RPMI8226 (cell line): ENCODE measurements around the gene SIVA1.
A peak's percentile ranks its signal among the peaks of the same experiment; 100 is the strongest.

Experiments used
- DNase-seq: peaks from one replicate; pipeline ENCODE4 v3.0.0-alpha.2; 2015

The SIVA1 gene

GRCh38 chr14:104798300-104799243 lies 45.6 kb downstream of the SIVA1 start:
- no peak for DNase-seq

- no peak for DNase-seq
These were observed 46.5 kb downstream of the SIVA1 start for GRCh38 chr14:104799244-104800014.

GRCh38 chr14:104800015-104800770 lies 47.2 kb downstream of the SIVA1 start:
- peak; percentile 82 for DNase-seq

GRCh38 chr14:104800771-104801519 lies 48.0 kb downstream of the SIVA1 start, which contains the start of gene ZBTB42:
TSS of gene ZBTB42 (plus strand) at chr14:104801101. CDS start at chr14:104801198, 97 bp downstream.
- DNase-seq = peak; percentile 77

DNA sequence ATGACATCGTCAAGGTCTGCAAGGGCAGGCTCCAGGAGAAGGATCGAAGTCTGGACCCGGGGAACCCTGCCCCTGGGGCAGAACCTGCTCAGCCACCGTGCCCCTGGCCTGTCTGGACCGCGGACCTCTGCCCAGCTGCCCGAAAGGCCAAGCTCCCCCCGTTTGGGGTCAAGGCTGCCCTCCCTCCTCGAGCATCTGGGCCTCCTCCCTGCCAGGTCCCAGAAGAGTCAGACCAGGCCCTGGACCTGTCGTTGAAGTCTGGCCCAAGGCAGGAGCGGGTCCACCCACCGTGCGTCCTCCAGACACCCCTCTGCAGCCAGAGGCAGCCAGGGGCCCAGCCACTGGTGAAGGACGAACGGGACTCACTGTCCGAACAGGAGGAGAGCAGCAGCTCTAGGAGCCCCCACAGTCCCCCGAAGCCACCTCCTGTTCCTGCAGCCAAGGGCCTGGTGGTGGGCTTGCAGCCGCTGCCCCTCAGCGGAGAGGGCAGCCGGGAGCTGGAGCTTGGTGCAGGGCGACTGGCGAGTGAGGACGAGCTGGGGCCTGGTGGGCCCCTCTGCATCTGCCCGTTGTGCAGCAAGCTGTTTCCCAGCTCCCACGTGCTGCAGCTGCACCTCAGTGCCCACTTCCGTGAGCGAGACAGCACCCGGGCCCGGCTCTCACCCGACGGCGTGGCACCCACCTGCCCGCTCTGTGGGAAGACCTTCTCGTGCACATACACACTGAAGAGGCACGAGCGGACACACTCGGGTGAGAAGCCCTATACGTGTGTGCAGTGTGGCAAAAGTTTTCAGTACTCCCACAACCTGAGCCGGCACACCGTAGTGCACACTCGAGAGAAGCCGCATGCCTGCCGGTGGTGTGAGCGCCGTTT lies 48.8 kb downstream of the SIVA1 start:
- no peak for DNase-seq

- DNase-seq = no peak
These were observed 49.6 kb downstream of the SIVA1 start for GRCh38 chr14:104802394-104803184.

- no peak for DNase-seq
These were observed 50.4 kb downstream of the SIVA1 start for GRCh38 chr14:104803280-104803911.

DNA sequence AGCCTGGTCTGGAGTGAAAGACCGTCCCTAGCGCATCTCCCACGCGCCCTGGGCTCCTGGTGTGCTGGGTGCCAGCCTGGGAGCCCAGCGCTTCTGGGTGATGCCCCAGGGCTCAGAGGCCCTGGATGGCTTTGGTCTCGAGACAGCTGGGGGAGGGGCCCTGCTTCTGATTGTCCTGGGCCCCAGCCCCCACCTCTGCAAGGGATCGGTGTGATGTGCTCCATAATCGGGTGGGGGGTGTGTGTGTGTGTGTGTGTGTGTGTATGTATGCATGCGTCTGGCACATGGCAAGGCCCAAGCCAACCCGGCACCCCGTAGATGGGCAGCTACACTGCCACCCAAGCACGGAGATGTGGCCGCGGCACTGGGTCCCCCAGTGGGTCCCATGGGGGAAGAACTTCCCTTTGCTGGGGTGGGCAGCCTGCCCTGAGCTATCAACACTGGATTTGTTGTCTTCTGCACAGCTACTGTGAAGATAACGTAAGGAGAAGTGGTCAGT lies 51.0 kb downstream of the SIVA1 start:
- DNase-seq = no peak

DNA sequence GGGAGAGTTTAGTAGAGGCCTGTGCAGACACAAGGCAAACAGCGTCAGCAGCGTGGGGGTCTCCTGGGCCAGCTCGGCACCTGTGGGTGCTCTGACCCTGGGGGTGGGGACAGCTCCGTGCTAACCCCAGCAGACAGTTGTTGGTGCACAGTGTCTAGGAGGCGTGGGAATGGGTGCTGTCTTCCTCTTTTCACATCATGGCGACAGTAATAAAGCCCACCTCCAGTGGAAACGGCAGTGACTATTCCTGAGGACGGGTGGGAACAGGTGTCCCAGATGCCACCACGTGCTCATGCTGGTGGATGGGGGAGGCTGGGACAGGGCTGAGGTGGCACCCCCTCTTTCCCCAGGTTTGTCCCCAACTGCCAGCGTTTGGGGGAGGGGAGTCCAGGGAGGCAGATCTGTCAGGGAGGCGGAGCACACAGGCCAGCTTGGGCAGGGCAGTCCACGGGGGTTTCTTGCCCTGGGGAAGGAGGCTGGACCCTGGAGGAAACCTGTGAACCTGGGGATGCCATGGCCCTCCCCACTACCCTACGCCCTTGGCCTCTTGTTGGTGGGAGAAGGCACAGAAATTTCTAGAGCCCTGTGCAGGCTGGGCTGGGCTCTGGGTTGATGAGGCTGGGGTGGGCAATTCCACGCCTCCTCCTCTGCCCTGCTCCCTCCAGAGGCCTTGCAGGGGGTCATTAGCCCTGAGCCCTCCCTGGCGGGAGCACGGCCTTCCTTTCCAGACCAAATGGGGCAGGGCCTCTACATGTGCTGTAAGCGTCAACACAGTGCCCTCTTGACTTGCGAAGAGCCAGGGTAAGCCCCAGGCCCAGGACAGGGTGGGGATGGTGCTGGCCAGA lies 51.8 kb downstream of the SIVA1 start:
- no peak for DNase-seq

- DNase-seq = peak; percentile 12
These were observed 52.4 kb downstream of the SIVA1 start for GRCh38 chr14:104805326-104805678.

DNA sequence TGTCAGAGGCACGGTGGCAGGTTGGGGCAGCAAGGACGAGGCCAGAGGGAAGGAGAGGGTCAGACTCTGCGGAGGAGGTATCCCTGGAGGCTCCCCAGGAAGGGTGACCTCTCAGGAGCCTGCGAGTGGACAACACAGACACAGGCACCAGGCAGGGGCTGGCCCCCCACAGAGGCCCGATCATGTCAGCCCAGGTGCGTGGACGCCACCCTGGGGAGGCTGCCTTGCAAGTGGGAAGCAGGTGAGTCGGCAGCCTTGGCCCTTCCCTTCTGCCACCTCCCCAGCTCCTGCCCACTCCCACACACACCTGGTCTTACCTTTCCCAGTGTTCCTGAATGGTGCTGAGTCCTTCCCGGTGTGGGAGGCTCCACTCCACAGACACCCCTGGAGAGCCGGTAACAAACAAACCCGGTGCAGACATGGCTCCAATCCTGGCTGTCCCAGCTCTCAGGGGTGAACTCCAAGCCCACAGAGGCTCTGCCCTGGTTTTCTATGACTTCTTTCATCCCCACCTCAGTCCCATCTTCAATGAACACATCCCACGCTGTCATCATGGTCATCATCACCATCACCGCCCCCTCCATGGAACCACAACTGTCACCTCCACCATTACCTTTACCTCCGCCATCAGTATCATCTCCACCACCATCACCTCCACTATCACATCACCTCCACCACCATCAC lies 53.1 kb downstream of the SIVA1 start:
- DNase-seq = no peak

GRCh38 chr14:104806625-104807465 lies 53.9 kb downstream of the SIVA1 start:
- no peak for DNase-seq

DNA sequence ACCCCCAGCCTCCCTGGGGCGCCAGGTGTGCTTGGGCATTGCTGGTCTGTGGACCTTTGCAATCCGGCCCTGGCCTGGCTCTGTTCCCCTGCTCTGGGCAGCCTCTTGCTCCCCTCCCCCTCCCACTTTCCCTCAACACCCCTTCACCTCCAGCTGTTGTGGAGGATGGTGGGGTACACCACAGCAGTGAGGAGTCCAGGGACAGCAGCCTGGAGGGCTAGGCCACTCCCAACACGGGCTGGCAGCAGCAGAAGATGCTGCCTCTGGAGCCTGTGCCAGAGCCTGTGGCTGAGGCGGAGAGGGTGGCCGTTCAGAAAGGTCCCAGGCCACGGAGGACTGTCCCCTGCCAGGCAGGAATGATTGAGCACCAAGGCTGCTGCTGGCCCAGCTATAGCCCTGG lies 55.5 kb downstream of the SIVA1 start:
- no peak for DNase-seq
